ENCODE results near the gene HGD.

Gene HGD

GRCh38 chr3:120661106-120661905 lies 20.7 kb downstream of the HGD start:
- Histone ChIP-seq H4K8ac (ENCODE audit: low read length) (no peak overlapping the region), H3K9me3 (ENCODE audit: control insufficient read depth, low read length) (no peaks in the 10 kb centered on the region), H3K4me3 (ENCODE audit: insufficient read depth in 1 of 2, low read depth in 1 of 2, low read length in 2 of 2) (no peak overlapping the region), H3K14ac (ENCODE audit: low read length in 2 of 2) (no peak overlapping the region), H2BK5ac (ENCODE audit: low read depth, low read length, poor library complexity, severe bottlenecking) (no peak overlapping the region), H4K91ac (ENCODE audit: low read length) (no peak overlapping the region), H3K36me3 (ENCODE audit: control insufficient read depth in 1 of 2, insufficient read depth in 2 of 2, low read depth in 1 of 2, low read length in 2 of 2) (no peaks in the 10 kb centered on the region), H3K4me1 (ENCODE audit: control insufficient read depth, insufficient read depth, low read depth, low read length) (no peaks in the 10 kb centered on the region), H3K79me1 (replicated peaks; ENCODE audit: low read length, poor library complexity, severe bottlenecking) (no peaks in the 10 kb centered on the region), H3K27me3 (ENCODE audit: control insufficient read depth in 1 of 2, insufficient read depth in 1 of 2, low read length in 2 of 2) (peaks cover 0 to 9% of the 10 kb centered on the region in 2 experiments), H3K27ac (ENCODE audit: low read length, poor library complexity, severe bottlenecking) (no peak overlapping the region), H3K18ac (ENCODE audit: low read depth in 1 of 2, low read length in 2 of 2) (no peak overlapping the region), H3K23ac (ENCODE audit: low read length in 2 of 2) (no peak overlapping the region), H2BK12ac (ENCODE audit: low read length in 2 of 2) (no peak overlapping the region), H2BK15ac (ENCODE audit: low read depth, poor library complexity, severe bottlenecking) (no peak overlapping the region), H2BK120ac (ENCODE audit: low read depth, low read length) (no peak overlapping the region), H3K9ac (ENCODE audit: low read length) (no peak overlapping the region), H3K4ac (ENCODE audit: low read depth in 1 of 2, low read length in 2 of 2) (no peak overlapping the region), H2AK5ac (ENCODE audit: low read length, severe bottlenecking) (no peak overlapping the region), H2AFZ (ENCODE audit: low read depth, low read length) (no peak overlapping the region), H3K4me2 (ENCODE audit: low read length, poor library complexity, severe bottlenecking) (no peak overlapping the region)
- 46% methylated on average over 2 of the region's 2 CpGs for WGBS
- DNase-seq: no peak

GRCh38 chr3:120659834-120660233 lies 22.2 kb downstream of the HGD start:
- DNase-seq: no peak
- Histone ChIP-seq H4K8ac (ENCODE audit: low read length) (no peak overlapping the region), H2AK5ac (ENCODE audit: low read length, severe bottlenecking) (no peak overlapping the region), H3K4me3 (ENCODE audit: insufficient read depth in 1 of 2, low read depth in 1 of 2, low read length in 2 of 2) (no peak overlapping the region), H3K9me3 (ENCODE audit: control insufficient read depth, low read length) (no peaks in the 10 kb centered on the region), H2BK15ac (ENCODE audit: low read depth, poor library complexity, severe bottlenecking) (no peak overlapping the region), H3K23ac (ENCODE audit: low read length in 2 of 2) (no peak overlapping the region), H4K91ac (ENCODE audit: low read length) (no peak overlapping the region), H3K18ac (ENCODE audit: low read depth in 1 of 2, low read length in 2 of 2) (no peak overlapping the region), H2AFZ (ENCODE audit: low read depth, low read length) (no peak overlapping the region), H3K4ac (ENCODE audit: low read depth in 1 of 2, low read length in 2 of 2) (no peak overlapping the region), H3K9ac (ENCODE audit: low read length) (no peak overlapping the region), H2BK5ac (ENCODE audit: low read depth, low read length, poor library complexity, severe bottlenecking) (no peak overlapping the region), H3K14ac (ENCODE audit: low read length in 2 of 2) (no peak overlapping the region), H3K4me1 (ENCODE audit: control insufficient read depth, insufficient read depth, low read depth, low read length) (no peaks in the 10 kb centered on the region), H2BK12ac (ENCODE audit: low read length in 2 of 2) (no peak overlapping the region), H3K4me2 (ENCODE audit: low read length, poor library complexity, severe bottlenecking) (no peak overlapping the region), H3K27ac (ENCODE audit: low read length, poor library complexity, severe bottlenecking) (no peak overlapping the region), H2BK120ac (ENCODE audit: low read depth, low read length) (no peak overlapping the region), H3K36me3 (ENCODE audit: control insufficient read depth in 1 of 2, insufficient read depth in 2 of 2, low read depth in 1 of 2, low read length in 2 of 2) (no peaks in the 10 kb centered on the region), H3K79me1 (replicated peaks; ENCODE audit: low read length, poor library complexity, severe bottlenecking) (no peaks in the 10 kb centered on the region), H3K27me3 (ENCODE audit: control insufficient read depth in 1 of 2, insufficient read depth in 1 of 2, low read length in 2 of 2) (peaks cover 0 to 9% of the 10 kb centered on the region in 2 experiments)
- WGBS: 79% methylated on average over 2 of the region's 2 CpGs

GRCh38 chr3:120659285-120659684 lies 22.8 kb downstream of the HGD start:
- no peak overlapping the region for H3K27ac ChIP-seq (ENCODE audit: low read length, poor library complexity, severe bottlenecking)
- DNase-seq: no peak
- no peak overlapping the region for H4K91ac ChIP-seq (ENCODE audit: low read length)
- no peaks in the 10 kb centered on the region for H3K4me1 ChIP-seq (ENCODE audit: control insufficient read depth, insufficient read depth, low read depth, low read length)
- no peak overlapping the region for H2AFZ ChIP-seq (ENCODE audit: low read depth, low read length)
- H3K4me3 ChIP-seq (ENCODE audit: insufficient read depth in 1 of 2, low read depth in 1 of 2, low read length in 2 of 2): no peak overlapping the region
- no peak overlapping the region for H2BK15ac ChIP-seq (ENCODE audit: low read depth, poor library complexity, severe bottlenecking)
- no peak overlapping the region for H2BK120ac ChIP-seq (ENCODE audit: low read depth, low read length)
- no peak overlapping the region for H2BK12ac ChIP-seq (ENCODE audit: low read length in 2 of 2)
- no peak overlapping the region for H2AK5ac ChIP-seq (ENCODE audit: low read length, severe bottlenecking)
- H4K8ac ChIP-seq (ENCODE audit: low read length): no peak overlapping the region
- no peak overlapping the region for H3K4ac ChIP-seq (ENCODE audit: low read depth in 1 of 2, low read length in 2 of 2)
- no peak overlapping the region for H3K4me2 ChIP-seq (ENCODE audit: low read length, poor library complexity, severe bottlenecking)
- H3K27me3 ChIP-seq (ENCODE audit: control insufficient read depth in 1 of 2, insufficient read depth in 1 of 2, low read length in 2 of 2): peaks cover 0 to 9% of the 10 kb centered on the region in 2 experiments
- H3K9ac ChIP-seq (ENCODE audit: low read length): no peak overlapping the region
- H3K36me3 ChIP-seq (ENCODE audit: control insufficient read depth in 1 of 2, insufficient read depth in 2 of 2, low read depth in 1 of 2, low read length in 2 of 2): no peaks in the 10 kb centered on the region
- H2BK5ac ChIP-seq (ENCODE audit: low read depth, low read length, poor library complexity, severe bottlenecking): no peak overlapping the region
- no peaks in the 10 kb centered on the region for H3K9me3 ChIP-seq (ENCODE audit: control insufficient read depth, low read length)
- no peak overlapping the region for H3K14ac ChIP-seq (ENCODE audit: low read length in 2 of 2)
- WGBS: 81% methylated on average over 1 of the region's 1 CpG
- H3K79me1 ChIP-seq (replicated peaks; ENCODE audit: low read length, poor library complexity, severe bottlenecking): no peaks in the 10 kb centered on the region
- H3K18ac ChIP-seq (ENCODE audit: low read depth in 1 of 2, low read length in 2 of 2): no peak overlapping the region
- no peak overlapping the region for H3K23ac ChIP-seq (ENCODE audit: low read length in 2 of 2)

- WGBS: 88% methylated on average over 4 of the region's 5 CpGs
- no peak overlapping the region for H3K4ac ChIP-seq (ENCODE audit: low read depth in 1 of 2, low read length in 2 of 2)
- H4K8ac ChIP-seq (ENCODE audit: low read length): no peak overlapping the region
Measured at GRCh38 chr3:120652896-120653545, 29.0 kb downstream of the HGD start.

More at GRCh38 chr3:120652896-120653545, 29.0 kb downstream of the HGD start:
- Histone ChIP-seq H3K27ac (ENCODE audit: low read length, poor library complexity, severe bottlenecking) (no peak overlapping the region), H2AK5ac (ENCODE audit: low read length, severe bottlenecking) (no peak overlapping the region), H3K4me2 (ENCODE audit: low read length, poor library complexity, severe bottlenecking) (no peak overlapping the region), H3K18ac (ENCODE audit: low read depth in 1 of 2, low read length in 2 of 2) (no peak overlapping the region), H3K4me1 (ENCODE audit: control insufficient read depth, insufficient read depth, low read depth, low read length) (no peaks in the 10 kb centered on the region), H2BK12ac (ENCODE audit: low read length in 2 of 2) (no peak overlapping the region), H3K4me3 (ENCODE audit: insufficient read depth in 1 of 2, low read depth in 1 of 2, low read length in 2 of 2) (no peak overlapping the region), H3K9ac (ENCODE audit: low read length) (no peak overlapping the region), H3K27me3 (ENCODE audit: control insufficient read depth in 1 of 2, insufficient read depth in 1 of 2, low read length in 2 of 2) (no peaks in the 10 kb centered on the region), H2BK5ac (ENCODE audit: low read depth, low read length, poor library complexity, severe bottlenecking) (no peak overlapping the region), H4K91ac (ENCODE audit: low read length) (no peak overlapping the region), H3K9me3 (ENCODE audit: control insufficient read depth, low read length) (no peaks in the 10 kb centered on the region), H2BK120ac (ENCODE audit: low read depth, low read length) (no peak overlapping the region), H3K36me3 (ENCODE audit: control insufficient read depth in 1 of 2, insufficient read depth in 2 of 2, low read depth in 1 of 2, low read length in 2 of 2) (no peaks in the 10 kb centered on the region), H3K14ac (ENCODE audit: low read length in 2 of 2) (no peak overlapping the region), H2BK15ac (ENCODE audit: low read depth, poor library complexity, severe bottlenecking) (no peak overlapping the region), H3K23ac (ENCODE audit: low read length in 2 of 2) (no peak overlapping the region), H3K79me1 (replicated peaks; ENCODE audit: low read length, poor library complexity, severe bottlenecking) (no peaks in the 10 kb centered on the region), H2AFZ (ENCODE audit: low read depth, low read length) (no peak overlapping the region)
- no peak for DNase-seq

Measured in mesenchymal stem cell (in vitro differentiated cells and primary cell).